GM18873 (cell line): ENCODE data around the gene DVL2.
"Not testable (repeated sequence)": the region's sequence is repeated elsewhere in the genome, so short reads cannot be mapped to it uniquely, and the experiment has no call there.

Experiments used
- ATAC-seq: cut with Tn5 transposase; IDR thresholded peaks from one replicate; pipeline ENCODE4 v1.9.1; 2021; ENCODE audit warnings: mild to moderate bottlenecking, moderate library complexity, moderate number of reproducible peaks; ENCODE audit not compliant: unreplicated experiment, low FRiP score

Gene DVL2

DNA sequence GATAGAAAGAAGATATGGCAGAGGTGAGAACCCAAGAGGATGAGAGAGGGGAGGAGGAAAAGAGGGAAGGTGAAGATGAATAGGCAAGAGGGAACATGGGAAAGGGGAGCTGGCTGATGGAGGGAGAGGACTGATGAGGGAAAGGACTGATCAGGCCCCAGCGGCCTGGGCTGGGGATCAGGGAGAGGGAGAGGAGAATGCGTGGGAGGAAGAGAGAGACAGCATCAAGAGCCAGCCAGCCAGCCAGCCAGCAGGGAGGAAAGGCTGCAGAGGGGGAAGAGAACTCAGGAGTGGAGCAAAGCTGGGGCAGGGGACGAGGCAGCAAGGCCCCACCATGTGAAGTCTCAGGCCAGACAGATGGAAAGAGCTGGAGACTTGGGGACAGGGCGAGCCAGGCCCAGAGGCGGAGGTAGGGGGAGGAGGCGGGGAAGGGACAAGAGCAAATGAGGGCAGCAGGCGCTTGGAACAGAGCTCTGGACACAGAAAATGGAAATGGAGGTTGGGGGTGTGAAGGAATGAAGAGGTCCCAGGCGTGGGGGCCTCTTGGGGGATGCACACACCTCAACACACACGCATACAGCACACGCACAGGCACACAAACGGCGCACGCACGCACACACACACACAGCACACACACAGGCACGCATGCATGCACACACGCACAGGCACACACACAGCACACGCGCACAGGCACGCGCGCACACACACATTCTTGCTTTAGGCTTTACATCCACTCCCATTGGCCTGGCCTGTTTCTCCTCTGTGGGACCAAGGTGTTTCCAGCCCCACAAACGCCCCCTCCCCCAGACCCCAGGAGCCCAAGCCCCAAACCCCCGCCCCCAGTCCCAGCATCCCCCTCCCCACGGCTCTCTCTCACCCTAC, 27.0 kb downstream of the DVL2 start:
- ATAC-seq = no peak

DNA sequence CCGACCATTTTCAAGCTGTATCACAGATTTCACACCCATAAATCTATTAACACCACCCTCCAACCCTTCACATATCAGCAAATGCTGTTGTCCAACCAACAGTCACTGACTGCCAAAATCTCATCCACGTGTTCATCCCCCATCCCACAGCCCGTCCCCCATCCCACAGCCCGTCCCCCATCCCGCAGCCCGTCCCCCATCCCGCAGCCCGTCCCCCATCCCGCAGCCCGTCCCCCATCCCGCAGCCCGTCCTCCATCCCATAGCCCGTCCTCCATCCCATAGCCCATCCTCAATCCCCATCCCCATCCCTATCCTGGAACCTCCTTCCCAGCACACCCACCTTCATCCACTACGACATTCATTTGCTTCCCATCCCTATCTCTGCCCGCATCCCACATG, 28.8 kb downstream of the DVL2 start:
- ATAC-seq = no peak

DNA sequence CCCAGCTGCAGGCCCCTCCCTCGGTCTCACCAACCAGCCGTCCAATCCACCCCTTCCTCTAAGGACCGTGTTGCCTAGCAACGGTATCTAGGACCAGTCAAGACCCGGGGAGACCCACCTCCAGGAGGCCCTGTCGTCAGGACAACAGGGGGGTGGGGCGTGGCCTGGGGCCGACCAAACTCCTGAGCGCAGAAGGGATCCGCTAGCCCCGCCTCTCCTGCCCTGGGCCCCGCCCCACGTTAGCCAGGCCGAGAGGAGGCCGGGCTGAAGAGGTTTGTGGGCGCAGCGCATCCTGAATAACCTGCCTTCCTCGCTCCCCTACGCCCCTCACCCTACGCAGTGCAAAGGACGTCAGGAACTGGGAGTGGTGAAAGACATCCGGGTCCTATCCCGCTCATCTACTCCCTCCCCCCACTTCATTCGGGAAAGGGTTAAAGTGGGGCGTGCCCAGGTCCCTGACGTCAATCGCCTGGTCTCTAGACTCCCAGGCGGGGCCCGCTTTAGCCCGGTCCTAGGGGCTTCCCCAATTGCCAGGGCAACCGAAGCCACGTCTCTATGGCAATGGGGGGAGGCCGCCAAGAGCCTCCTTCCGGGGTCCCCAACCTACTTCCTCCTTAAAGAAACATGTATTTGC, 29.4 kb downstream of the DVL2 start:
- ATAC-seq = peak; percentile 67

DNA sequence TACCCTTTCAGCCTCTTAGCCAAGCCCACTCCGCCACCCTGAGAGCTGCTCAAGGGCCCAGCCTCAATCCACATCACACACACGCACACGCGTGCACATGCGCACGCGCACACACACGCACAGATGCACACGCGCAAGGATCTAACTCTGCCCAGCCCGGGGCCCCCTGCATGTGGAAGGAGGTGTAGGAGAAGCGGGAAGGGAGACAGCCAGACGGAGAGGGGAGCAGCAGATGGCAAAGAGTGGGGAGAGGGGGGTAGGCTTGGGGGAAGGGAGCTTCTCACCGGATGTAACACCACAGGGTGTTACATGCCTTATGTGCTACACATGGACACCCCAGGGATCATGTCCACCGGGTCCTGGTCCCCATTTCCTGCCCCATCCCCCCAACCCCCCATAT, 30.0 kb downstream of the DVL2 start:
- ATAC-seq = no peak

DNA sequence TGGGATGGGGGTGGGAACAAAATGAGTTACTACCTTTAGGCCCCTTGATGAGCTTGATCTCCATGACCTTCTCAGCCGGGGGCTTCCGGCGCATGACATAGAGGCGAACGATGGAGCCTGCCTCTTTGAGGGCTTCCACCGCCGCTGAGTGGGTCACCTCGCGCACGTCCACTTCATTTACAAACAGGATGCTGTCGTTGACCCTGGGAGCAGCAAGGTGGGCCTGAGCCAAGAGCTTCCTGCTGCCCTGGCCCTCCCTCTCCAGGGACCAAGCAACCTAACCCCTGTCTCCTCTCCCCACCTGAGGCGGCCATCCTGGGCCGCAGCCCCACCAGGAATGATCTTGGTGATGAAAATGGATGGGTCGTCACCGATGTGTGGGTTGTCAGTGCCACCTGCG, 30.9 kb downstream of the DVL2 start:
- ATAC-seq = no peak

DNA sequence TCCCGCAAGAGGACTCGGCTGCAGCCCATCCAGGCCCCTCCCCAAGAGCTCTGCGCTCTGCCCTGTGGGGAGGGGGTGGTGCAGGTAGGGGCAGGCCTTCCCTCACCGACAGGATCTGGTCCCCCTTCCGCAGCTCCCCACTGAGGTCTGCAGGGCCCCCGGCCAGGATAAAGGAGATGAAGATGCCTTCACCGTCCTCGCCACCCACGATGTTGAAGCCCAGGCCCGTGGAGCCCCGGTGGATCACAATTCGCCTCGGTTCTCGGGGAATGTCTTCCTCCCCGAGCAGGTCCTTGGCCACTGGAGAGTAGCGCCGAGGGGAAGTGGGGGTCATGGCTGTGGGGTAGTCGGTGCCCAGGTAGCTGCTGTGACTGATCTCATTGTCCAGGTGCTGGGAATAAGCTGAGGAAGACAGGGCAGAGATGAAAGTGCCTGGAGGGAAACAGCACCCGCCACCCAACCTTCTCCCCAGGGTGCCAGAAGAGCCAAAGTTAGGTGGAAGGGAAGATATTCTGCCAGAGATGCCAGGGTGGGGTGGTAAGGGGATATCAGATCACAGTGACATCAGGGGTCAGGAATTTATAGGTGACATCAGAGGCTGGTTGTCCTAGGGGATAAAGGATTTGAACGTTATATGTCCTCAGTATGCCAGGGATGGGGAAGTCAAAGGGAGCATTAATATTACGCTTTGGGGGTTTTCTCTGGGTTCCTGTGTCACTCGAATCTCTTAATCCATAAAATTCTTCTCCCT, 37.5 kb downstream of the DVL2 start:
- ATAC-seq = no peak

DNA sequence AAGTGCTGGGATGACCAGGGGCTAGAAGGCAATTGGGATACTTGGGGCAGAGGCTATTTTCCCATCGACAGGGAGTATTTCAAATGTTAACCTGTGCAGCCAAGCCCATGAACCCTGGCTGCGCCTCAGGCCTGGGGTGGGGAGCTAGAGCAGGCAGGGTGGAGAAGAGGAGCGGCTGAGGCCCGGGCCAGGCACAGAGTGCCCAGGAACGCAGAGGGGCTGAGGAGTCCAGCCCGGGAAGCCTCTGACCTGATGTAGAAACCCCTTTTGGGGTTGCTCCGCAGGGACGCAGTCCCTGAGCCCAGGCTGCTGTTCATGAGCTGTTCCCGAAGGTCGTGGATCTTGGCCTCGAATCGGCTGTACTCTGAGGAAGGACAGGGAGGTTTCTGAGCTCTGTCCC, 38.3 kb downstream of the DVL2 start:
- no peak for ATAC-seq

DNA sequence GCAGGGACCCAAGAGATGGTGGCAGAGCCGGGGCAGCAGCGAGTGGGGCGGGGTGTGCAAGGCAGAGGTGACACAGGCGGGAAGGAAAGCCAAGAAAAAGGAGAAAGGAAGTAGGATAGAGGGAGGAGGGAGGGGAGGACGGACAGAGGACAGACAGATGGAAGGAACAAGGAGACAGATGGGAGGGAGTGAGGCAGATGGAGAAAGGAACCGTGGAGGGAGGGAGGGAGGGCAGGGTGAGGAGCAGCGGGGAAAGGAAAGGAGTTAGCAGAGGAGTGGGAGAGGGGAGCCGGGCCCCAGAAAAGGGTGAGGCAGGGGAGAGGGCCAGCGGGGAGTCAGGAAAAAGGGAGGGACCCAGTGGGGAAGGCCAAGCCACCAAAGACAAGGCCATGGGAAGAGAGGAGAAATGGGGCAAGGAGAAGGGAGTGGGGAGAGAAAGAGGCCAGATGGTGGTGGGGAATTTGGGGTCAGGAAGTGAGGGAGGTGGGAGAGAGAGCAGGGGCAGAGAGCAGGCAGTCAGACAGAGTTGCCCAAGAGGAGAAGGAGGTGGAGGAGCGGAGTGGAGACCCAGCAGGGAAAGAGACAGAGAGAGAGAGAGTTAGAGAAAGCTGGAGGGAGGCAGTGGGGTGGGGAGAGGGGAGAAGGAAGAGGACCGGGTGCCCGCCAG, 41.9 kb downstream of the DVL2 start:
- no peak for ATAC-seq

DNA sequence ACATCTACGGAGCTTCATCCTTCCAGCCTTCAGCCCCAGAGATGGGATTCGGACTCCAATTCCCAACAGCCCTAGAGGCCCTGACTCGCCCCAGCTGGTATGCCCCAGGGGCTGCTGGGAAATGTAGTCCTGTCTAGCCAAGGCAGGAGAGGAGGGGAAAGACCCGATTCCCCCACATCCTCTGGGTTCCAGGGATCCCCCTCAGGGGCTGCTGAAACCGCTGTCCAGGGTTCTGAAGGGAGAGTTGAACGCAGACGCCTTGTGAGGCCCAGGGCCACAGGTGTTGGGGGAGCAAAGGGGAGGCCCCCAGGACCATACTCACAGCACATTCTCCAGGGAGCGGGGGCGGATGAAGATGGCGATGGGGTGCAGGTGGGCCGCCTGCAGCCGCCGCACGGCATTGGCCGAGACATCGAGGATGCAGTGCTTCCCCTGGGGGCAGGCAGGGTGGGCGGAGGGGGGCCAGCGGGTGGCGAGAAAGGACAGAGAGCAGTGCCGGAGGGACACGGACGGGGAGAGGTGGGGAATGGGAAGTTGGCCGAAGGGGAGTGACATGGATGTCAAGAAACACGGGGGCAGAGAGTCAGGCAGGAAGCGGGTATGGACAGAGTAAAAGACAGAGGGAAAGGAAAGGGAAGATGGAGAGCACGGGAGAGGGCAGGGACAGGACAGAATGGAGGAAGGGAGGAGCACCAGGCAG, 42.6 kb downstream of the DVL2 start:
- no peak for ATAC-seq

DNA sequence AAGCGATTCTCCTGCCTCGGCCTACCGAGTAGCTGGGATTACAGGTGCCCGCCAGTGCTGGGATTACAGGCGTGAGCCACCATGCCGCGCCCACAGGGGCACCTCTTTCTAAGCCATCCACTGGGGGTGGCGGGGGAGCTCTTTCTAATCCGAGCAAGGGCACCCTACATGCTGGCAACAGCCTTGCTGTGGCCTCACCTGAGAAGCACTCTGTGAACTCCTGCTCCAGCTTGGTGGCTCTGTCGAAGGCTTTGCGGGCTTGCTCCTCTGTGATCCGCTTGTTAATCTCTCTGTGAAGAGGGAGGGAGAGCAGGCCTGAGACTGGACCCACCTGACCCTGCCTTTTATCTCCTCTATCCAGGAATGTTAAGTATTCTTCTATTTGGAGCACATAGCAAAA, 43.2 kb downstream of the DVL2 start:
- ATAC-seq = no peak

DNA sequence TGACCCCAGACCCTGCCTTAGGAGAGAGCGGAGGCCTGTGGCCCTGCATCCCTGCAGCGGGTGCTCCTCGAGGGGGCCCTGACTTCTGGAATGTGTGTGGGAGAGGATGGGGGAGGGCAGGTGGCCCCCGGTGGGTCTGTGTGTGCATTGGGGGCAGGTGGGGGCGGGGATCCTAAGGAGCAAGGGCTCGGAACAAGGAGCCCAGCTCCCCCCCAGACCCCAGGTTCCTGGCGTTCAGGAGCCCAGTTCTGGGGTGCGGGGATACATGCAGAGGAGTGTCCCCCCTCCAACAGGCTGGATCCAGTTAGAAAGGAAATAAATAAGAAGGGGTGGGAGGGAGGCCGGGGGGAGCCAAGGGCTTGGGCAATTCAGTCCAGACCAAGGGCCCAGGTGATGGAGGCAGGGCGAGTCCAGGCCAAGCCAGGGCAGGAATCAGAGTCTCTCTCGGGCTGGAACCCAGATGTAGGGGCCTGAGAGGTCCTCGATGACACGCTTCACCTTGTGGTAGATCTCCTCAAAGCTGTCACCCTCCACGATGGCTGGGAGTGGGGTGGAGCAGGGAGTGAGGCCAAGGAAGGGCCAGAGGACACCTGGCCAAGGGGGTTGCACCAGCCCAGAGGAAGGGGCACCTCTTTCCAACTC, 43.9 kb downstream of the DVL2 start:
- no peak for ATAC-seq

DNA sequence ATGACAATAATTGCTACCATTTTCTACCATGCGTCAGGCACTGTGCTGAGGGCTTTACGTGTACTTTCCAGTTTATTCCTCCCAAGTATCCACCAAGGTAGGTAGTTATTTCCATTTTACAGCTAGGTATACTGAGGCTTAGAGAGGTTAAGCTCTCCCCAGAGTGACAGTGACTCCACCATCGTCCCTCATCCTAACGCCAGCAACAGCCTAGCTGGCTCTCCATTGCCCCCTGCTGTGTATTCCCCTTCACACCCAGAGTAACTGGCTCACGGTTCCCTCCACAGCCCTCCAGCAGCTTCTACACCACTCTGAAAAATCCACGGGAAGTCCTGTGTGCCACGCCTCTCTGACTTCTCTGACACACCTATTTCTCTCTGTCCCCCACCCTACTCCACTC, 48.1 kb downstream of the DVL2 start:
- no peak for ATAC-seq

DNA sequence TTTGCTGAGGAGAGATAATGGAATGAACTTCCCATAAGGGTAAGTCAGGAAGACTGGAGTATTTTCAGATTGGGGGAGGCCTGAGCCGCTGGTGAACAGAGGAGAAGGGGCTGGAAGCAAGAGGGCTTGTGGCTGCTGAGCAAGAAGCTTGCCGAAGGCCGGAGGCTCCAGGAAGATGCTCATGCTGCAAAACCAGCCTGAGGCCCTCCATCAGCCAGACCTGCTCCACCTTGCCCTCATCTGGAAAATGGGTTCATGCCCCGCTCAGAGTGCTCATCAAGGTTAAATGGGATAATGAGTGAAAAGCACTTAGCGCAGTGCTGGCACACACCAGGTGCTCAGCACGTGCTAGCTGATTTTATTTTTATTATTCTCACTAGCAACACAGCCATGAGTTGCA, 49.7 kb downstream of the DVL2 start:
- ATAC-seq = no peak

DNA sequence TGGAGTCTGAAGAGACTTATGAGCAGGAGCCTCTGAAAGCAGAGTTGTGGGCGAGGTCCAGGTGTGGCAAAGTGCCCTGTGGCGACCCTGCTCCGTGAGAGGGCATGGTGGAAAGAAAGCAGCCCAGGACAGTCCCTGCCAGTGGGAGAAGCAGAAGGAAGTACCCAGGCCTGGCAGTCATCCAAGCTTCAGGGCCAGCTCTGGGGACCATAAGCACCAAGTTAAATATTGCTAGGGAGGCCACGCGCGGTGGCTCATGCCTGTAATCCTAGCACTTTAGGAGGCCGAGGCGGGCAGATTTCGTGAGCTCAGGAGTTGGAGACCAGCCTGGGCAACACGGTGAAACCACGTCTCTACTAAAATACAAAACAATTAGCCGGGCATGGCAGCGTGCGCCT, 50.2 kb downstream of the DVL2 start:
- ATAC-seq = no peak

DNA sequence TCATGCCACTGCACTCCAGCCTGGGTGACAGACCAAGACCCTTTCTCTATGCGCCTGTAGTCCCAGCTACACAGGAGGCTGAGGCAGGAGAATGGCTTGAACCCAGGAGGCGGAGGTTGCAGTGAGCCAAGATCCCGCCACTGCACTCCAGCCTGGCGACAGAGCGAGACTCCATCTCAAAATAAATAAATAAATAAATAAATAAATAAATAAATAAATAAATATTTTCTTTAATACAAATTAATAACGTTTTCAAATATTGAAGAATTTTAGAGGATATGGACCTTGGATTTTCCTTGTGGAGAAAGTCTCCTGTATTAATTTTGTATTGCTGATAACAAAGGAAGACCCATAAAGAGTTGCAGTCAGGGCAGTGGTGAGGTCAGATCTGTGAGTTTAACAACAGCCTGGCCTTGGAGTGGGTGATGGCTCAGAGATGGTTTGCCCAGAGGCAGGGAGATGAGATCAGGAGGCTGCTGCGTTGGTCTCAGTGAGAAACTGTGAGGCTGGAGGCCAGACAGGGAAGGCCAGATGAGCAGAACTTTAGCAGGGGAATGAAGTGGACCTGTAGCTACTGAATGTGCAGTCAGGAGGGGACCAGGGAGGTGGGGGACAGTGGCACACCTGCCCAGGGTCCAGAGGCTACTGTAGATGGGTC, 50.8 kb downstream of the DVL2 start:
- ATAC-seq = no peak

DNA sequence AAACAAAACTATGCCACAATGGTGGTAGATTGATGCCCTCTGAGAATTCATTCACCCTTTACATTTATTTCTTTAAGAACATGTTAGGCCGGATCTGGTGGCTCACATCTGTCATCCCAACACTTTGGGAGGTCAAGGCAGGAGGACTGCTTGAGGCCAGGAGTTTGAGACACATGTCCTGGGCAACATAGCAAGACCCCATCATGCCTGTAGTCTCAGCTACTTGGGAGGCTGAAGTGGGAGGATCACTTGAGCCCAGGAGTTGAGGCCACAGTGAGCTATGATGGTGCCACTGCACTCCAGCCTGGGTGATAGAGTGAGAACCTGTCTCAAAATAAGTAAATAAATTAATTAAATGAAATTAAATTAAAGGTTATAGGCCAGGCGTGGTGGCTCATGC, 52.2 kb downstream of the DVL2 start:
- ATAC-seq = not testable (repeated sequence)

DNA sequence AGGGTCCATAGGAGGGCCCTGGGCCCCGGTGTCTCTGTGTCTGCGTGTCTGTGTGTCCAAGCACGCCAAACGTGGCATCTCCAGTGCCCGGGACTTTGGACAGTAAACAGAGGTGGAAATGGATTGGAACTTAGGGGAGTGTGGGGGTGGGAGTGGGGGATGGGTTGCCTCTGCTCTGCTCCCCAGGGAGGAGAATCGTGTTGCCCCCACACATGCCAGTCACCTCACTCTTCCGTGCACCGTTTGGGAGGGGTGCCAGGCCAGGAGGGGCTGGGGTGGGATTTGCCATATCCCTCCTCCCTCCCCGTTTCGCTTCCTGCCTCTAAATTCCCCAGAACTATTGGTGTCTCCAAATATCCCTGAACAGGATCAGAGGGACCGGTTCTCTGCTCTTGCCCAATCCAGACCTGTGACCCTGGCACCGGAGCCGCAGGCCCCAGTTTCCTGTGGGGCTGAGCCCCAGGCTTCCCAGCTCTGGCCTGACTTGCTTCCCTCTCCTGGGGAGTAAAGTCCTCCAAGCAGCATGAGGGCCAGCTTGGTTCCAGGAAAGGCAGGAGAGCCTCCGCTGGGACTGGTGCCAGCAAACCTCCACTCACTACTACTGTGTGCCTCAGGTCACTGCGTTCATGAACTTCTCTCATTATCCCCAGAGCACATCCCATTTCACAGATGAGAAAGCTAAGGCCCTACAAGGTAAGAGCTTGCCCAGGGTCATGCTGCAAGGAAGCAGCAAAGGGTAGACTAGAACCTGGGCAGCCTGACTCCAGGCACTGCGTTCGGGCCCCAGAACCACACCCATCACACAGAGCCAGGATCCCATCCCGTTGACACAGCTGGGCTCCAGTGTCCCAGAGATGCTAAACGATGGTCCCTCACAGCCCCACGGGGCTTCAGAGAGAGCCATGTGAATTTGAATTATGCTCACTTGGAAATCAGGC, 54.7 kb downstream of the DVL2 start, which contains the start of gene ASGR1:
Gene ASGR1, minus strand, starts transcription at position 54 of the 938 bp plus-strand sequence. CDS start 807 bp downstream, outside the sequence.
- ATAC-seq = no peak

DNA sequence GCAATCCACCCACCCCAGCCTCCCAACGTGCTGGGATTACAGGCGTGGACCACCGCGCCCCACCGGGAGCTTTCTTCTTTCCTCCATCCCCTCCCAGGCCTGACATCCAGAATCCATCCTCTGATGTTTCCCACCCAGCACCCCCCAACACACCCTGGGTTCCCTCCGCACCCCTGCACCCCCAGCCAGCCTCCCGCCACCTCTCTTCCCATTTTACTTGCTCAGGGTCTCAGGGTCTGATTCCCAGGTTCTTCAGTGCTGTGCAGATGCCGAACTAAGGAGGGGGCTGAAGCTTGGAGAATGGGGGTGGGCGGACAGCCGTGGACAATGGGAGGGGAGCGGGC, 55.4 kb downstream of the DVL2 start:
- ATAC-seq = no peak
